HL-60/S4 treated with retinoic acid at 250 ng/mL for 4 days and 3 days (cell line): ENCODE measurements around the gene PEX5.
"Not testable (repeated sequence)": the region's sequence is repeated elsewhere in the genome, so short reads cannot be mapped to it uniquely, and the experiment has no call there.

Source experiments
- in situ Hi-C: fragments of 300-500 bp; cut with MboI; formaldehyde crosslinking; loops from 2 replicates; pipeline ENCODE4 v1.7.0; 2022; ENCODE audit warnings: low sequenced_read_pairs

The PEX5 gene

GRCh38 chr12:7158781-7159609 is 30.5 kb upstream of the PEX5 start:
- in situ Hi-C loops: no loop called here

- in situ Hi-C loops: no loop called here
These were observed 29.3 kb upstream of the PEX5 start for GRCh38 chr12:7160183-7160582.

DNA sequence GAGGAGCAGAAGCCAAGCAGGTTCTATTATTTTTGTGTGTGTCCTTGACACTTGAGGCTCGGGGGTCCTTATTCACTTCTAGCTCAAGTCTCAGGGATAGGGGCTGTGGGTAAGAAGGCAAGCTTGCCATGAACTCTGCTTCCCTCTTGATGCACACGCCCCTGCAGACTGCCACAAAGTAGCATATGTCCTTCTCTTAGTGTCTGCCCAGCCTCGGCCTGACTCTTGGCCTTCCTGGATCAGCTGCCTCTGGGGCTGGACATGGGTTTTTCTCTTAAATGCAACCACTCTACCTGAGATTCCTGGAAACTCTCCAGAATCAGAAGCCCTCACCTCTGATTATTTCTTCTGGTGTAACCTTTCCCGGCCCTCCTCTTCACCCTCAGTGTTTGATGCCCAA is 28.2 kb upstream of the PEX5 start:
- in situ Hi-C loops: no loop called here

DNA sequence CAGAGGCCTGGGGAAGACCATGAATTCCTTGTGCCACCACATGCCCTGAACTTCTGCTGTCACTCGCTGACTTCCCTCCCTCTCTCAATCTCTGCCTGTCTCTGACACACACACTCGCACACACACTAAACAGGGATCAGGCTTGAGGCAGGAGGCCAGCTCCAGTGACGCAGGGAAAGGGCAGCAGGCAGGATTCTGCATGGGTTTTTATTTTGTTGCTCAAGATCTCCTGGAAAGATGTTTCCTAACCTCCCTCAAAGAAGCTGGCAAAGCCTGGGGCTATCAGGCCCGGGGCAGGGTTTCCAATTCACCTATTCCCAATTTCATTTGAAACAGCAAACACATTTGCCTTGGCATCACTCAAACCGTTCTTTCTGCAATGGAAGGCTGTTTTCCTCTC is 27.7 kb upstream of the PEX5 start:
- in situ Hi-C loops: no loop called here

GRCh38 chr12:7162691-7163114 is 26.8 kb upstream of the PEX5 start:
- in situ Hi-C loops: no loop called here

DNA sequence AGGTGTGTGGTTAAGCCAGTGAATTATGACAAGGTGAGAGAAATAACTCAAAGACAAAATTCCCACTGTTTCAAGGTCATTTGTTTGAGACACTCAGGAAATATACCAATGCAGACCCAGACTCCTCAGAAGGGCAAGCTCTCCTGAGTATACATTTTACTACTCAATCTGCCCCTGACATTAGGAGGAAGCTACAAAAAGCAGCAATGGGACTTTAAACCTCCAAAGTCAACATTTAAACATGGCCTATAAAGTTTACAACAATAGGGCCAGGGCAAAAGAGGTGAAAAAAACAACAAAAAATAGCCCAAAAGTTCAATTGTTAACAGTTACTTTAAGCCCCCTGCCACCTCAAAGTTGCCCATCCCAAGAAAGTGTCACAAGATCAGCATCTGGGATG is 19.5 kb upstream of the PEX5 start:
- in situ Hi-C loops: no loop called here

DNA sequence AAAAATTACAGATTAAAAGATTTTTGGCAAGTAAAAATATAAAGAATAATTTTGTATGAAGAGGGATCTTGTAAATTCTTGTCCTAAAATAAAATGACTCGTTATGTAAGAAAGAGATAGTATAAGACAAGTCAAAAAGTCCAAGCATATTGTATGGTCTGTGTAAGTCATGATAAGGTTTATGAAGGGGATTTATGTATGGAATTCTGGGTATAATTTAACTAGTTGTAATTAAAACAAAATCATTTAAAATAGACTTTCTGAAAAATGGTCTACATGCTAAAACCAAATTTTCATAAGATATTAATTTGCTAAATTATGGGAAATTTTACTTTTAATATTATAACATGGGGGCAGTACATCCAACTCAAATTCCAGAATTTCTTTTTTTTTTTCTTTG is 17.6 kb upstream of the PEX5 start:
- in situ Hi-C loops: no loop called here

DNA sequence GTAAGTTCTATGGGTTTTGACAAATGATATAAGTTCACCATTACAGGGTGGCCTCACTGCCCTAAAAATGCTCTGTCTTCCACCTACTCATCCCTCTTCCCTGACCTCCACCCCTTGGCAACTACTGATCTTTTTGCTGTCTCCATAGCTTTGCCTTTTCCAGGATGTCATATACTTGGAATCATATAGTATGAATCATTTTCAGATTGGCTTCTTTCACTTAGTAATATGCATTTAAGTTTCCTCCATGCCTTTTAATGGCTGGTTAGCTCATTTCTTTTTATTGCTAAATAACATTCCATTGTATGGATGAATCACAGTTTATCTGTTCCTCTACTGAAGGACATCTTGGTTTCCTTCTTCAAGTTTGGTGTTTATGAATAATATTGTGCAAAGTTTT is 14.0 kb upstream of the PEX5 start:
- in situ Hi-C loops: no loop called here

GRCh38 chr12:7176595-7176994 is 12.9 kb upstream of the PEX5 start:
- in situ Hi-C loops: no loop called here

DNA sequence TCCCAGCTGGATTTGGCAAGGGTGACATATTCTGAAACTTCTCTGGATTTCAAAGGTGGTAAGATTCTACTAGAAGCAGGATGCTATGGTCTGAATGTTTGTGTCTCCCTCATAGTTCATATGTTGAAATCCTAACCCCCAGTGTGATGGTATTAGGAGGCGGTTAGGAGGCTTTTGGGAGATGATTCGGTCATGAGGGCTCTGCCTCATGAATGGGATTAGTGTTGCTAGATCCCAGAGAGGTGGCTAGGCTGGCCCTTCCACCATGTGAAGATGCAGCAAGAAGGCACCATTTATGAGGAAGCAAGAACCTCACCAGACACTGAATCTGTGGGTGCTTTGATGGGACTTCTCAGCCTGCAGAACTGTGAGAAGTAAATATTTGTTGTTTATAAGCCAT is 11.0 kb upstream of the PEX5 start:
- in situ Hi-C loops: no loop called here

- in situ Hi-C loops: no loop called here
These were observed 8.8 kb upstream of the PEX5 start for GRCh38 chr12:7180685-7181084.

- in situ Hi-C loops: not testable (repeated sequence)
These were observed 3.4 kb upstream of the PEX5 start for GRCh38 chr12:7186058-7186457.

DNA sequence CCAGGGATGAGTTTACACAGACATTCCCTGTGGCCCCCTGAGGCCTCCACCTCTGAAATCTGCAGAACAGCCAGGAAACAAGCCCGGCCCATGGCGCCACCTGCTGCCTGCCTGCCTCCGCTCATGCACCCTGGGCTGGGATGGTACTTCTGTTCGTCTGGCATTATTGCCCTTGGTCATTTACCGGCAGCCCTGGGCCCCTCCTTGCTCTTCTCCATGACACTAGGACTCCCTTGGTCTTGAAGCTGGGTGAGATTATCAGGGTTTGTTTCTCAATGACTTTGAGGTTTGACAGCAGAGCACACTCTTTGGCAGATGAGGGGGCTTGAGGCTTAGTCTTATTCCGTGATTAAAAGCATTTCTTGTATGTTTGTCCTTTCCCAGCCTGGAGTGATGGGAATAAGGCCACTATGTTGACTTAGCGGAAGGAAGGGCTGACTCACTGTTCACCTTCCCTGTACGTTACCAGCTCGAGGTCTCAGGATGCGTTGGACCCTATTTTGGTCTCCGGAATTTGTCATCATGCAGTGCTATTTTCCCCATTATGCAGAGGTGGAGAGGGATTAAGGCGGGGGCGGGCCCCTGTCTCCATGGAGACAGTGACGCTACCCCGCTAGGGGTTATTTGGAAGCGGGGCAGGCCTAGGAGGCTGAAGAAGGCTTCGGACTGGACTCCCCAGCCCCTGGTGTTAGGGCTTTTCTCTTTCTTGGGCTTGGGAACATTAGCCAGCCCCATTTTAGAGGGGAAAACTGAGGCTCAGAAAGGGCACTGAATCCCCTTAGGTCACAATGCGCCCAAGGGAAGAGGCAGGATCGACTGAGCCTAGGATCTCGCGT is 706 bp upstream of the PEX5 start:
- in situ Hi-C loops: no loop called here

- in situ Hi-C loops: no loop called here
These were observed 976 bp downstream of the PEX5 start for GRCh38 chr12:7190268-7191055.

GRCh38 chr12:7193674-7194073 is 4.2 kb downstream of the PEX5 start:
- in situ Hi-C loops: no loop called here

DNA sequence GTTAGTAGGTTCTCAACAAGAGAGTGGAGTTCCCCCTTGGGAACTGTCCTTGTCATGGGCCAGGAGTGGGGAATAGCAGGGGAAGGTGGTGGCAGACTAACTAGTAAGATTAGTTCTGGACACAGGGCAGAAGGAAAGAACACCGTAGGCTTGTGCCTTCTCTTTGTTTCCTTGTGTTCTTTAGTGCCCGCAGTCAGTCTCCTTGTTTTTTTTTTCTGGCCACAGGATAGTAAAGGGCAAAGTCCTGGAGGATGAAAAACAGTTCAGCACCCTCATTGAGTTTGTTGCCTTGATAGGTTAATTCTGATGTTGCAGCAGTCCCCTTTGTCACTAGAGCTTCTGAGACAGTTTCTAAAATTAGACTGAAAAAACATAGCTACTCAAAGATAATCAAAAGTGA is 8.4 kb downstream of the PEX5 start:
- in situ Hi-C loops: no loop called here

GRCh38 chr12:7203109-7203508 is 13.6 kb downstream of the PEX5 start:
- in situ Hi-C loops: loop anchor here (25.0 kb wide), 1 partner anchor 434 kb away; no protein-coding TSS in a partner anchor

- in situ Hi-C loops: loop anchor here (25.0 kb wide), 1 partner anchor 432 kb away; no protein-coding TSS in a partner anchor
These were observed 15.6 kb downstream of the PEX5 start for GRCh38 chr12:7205091-7205490.

- in situ Hi-C loops: loop anchor here (25.0 kb wide), 1 partner anchor 431 kb away; no protein-coding TSS in a partner anchor
These were observed 17.2 kb downstream of the PEX5 start for GRCh38 chr12:7206691-7207090.

GRCh38 chr12:7207866-7208625 is 18.6 kb downstream of the PEX5 start:
- in situ Hi-C loops: loop anchor here (25.0 kb wide), 1 partner anchor 429 kb away; no protein-coding TSS in a partner anchor
